HuH-7 (cell line): Measurements from ENCODE around the gene KRT25.
"Not testable (repeated sequence)": the region's sequence is repeated elsewhere in the genome, so short reads cannot be mapped to it uniquely, and the experiment has no call there.

Source experiments
- DNase-seq: peaks from one replicate; pipeline ENCODE4 v3.0.0; 2011; ENCODE audit warnings: low spot score

KRT25 gene

GRCh38 chr17:40753804-40754203 is 1.3 kb downstream of the KRT25 start:
- no peak for DNase-seq

- DNase-seq = no peak
These were observed 4.1 kb downstream of the KRT25 start for GRCh38 chr17:40751065-40751464.

- no peak for DNase-seq
These were observed 4.7 kb downstream of the KRT25 start for GRCh38 chr17:40750391-40750790.

- DNase-seq = not testable (repeated sequence)
These were observed 6.5 kb downstream of the KRT25 start for GRCh38 chr17:40748666-40749065.

- no peak for DNase-seq
These were observed 16.6 kb downstream of the KRT25 start for GRCh38 chr17:40738553-40738952.

- DNase-seq = no peak
These were observed 20.1 kb downstream of the KRT25 start for GRCh38 chr17:40735016-40735415.

- DNase-seq = no peak
These were observed 21.1 kb downstream of the KRT25 start for GRCh38 chr17:40734018-40734417.

- no peak for DNase-seq
These were observed 24.2 kb downstream of the KRT25 start for GRCh38 chr17:40730970-40731369.

- DNase-seq = no peak
These were observed 27.5 kb downstream of the KRT25 start for GRCh38 chr17:40727447-40728231.

- DNase-seq = peak; percentile 12
These were observed 28.2 kb downstream of the KRT25 start for GRCh38 chr17:40726919-40727318.

- DNase-seq = no peak
These were observed 30.5 kb downstream of the KRT25 start for GRCh38 chr17:40724656-40725055.

GRCh38 chr17:40722241-40722640 is 32.9 kb downstream of the KRT25 start:
- no peak for DNase-seq

- no peak for DNase-seq
These were observed 34.2 kb downstream of the KRT25 start for GRCh38 chr17:40720899-40721298.

GRCh38 chr17:40718930-40719329 is 36.2 kb downstream of the KRT25 start:
- DNase-seq = no peak

- DNase-seq = no peak
These were observed 37.4 kb downstream of the KRT25 start for GRCh38 chr17:40717776-40718175.

GRCh38 chr17:40714473-40714872 is 40.7 kb downstream of the KRT25 start:
- DNase-seq = no peak

GRCh38 chr17:40707745-40708144 is 47.4 kb downstream of the KRT25 start:
- no peak for DNase-seq

- no peak for DNase-seq
These were observed 49.5 kb downstream of the KRT25 start for GRCh38 chr17:40705584-40705983.

- no peak for DNase-seq
These were observed 51.5 kb downstream of the KRT25 start, which contains the start of gene KRT24 for GRCh38 chr17:40703652-40704051. TSS of gene KRT24 (minus strand) at chr17:40703752. CDS start at chr17:40703693, 59 bp downstream.

GRCh38 chr17:40702271-40702670 is 52.9 kb downstream of the KRT25 start:
- DNase-seq = no peak

- no peak for DNase-seq
These were observed 55.3 kb downstream of the KRT25 start for GRCh38 chr17:40699853-40700252.

GRCh38 chr17:40699371-40699770 is 55.8 kb downstream of the KRT25 start:
- no peak for DNase-seq
